ENCODE measurements around the gene HRNR. TPM values are rescaled to one million over a fixed set of nuclear protein-coding genes. Genes with fewer than 3 reads are reported as not detected.

The HRNR gene
- polyA plus RNA-seq, 1 donor from 2014 or later: not detected

GRCh38 chr1:152166966-152167365, 57.0 kb downstream of the HRNR start:
- Histone ChIP-seq H2AFZ (ENCODE audit: low read depth, low read length) (no peak overlapping the region), H3K36me3 (ENCODE audit: insufficient read depth, low read length) (no peaks in the 10 kb centered on the region), H3F3A (ENCODE audit: insufficient read depth, low read length, poor library complexity, severe bottlenecking) (no peaks in the 10 kb centered on the region), H4K20me1 (ENCODE audit: insufficient read depth) (no peaks in the 10 kb centered on the region), H3K4me3 (ENCODE audit: low read length) (no peak overlapping the region), H3K79me2 (replicated peaks; ENCODE audit: insufficient read depth, low read length) (no peaks in the 10 kb centered on the region), H3K9me3 (ENCODE audit: low read length) (no peaks in the 10 kb centered on the region), H3K4me2 (ENCODE audit: low read length) (no peak overlapping the region), H3K27ac (ENCODE audit: low read length) (no peak overlapping the region), H3K27me3 (ENCODE audit: insufficient read depth, low read depth, low read length) (no peaks in the 10 kb centered on the region), H3K9me2 (ENCODE audit: insufficient read depth, low read length) (no peaks in the 10 kb centered on the region), H3K9ac (ENCODE audit: low read length) (no peak overlapping the region)
- no peak for TF ChIP-seq MXI1 (conservative IDR thresholded peaks at IDR 0.05; ENCODE audit: poor library complexity, severe bottlenecking)
- TF ChIP-seq POLR2AphosphoS5 (IDR thresholded peaks at IDR 0.05): no peak
- no peak for TF ChIP-seq SMC3 (conservative IDR thresholded peaks at IDR 0.05; ENCODE audit: poor library complexity)
- no peak for TF ChIP-seq EP300 (conservative IDR thresholded peaks at IDR 0.05; ENCODE audit: poor library complexity, severe bottlenecking)
- TF ChIP-seq TAF1 (IDR thresholded peaks at IDR 0.05; ENCODE audit: low read depth): no peak
- no peak for TF ChIP-seq REST (IDR thresholded peaks at IDR 0.05; ENCODE audit: borderline replicate concordance)
- no peak for TF ChIP-seq EZH2 (IDR thresholded peaks at IDR 0.05; ENCODE audit: borderline replicate concordance, insufficient read depth, low read length, poor library complexity, severe bottlenecking)
- TF ChIP-seq, protein P1, sequence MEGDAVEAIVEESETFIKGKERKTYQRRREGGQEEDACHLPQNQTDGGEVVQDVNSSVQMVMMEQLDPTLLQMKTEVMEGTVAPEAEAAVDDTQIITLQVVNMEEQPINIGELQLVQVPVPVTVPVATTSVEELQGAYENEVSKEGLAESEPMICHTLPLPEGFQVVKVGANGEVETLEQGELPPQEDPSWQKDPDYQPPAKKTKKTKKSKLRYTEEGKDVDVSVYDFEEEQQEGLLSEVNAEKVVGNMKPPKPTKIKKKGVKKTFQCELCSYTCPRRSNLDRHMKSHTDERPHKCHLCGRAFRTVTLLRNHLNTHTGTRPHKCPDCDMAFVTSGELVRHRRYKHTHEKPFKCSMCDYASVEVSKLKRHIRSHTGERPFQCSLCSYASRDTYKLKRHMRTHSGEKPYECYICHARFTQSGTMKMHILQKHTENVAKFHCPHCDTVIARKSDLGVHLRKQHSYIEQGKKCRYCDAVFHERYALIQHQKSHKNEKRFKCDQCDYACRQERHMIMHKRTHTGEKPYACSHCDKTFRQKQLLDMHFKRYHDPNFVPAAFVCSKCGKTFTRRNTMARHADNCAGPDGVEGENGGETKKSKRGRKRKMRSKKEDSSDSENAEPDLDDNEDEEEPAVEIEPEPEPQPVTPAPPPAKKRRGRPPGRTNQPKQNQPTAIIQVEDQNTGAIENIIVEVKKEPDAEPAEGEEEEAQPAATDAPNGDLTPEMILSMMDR (IDR thresholded peaks at IDR 0.05; ENCODE audit: poor library complexity, severe bottlenecking): no peak
- TF ChIP-seq RAD21 (conservative IDR thresholded peaks at IDR 0.05): no peak

- H3F3A ChIP-seq (ENCODE audit: insufficient read depth, low read length, poor library complexity, severe bottlenecking): no peaks in the 10 kb centered on the region
- TF ChIP-seq REST (IDR thresholded peaks at IDR 0.05; ENCODE audit: borderline replicate concordance) (no peak), MXI1 (conservative IDR thresholded peaks at IDR 0.05; ENCODE audit: poor library complexity, severe bottlenecking) (no peak)
Measured at GRCh38 chr1:152165286-152166077, 58.5 kb downstream of the HRNR start.

More at GRCh38 chr1:152165286-152166077, 58.5 kb downstream of the HRNR start:
- Histone ChIP-seq H3K79me2 (replicated peaks; ENCODE audit: insufficient read depth, low read length) (no peaks in the 10 kb centered on the region), H2AFZ (ENCODE audit: low read depth, low read length) (no peak overlapping the region), H3K9me3 (ENCODE audit: low read length) (no peaks in the 10 kb centered on the region), H3K27ac (ENCODE audit: low read length) (no peak overlapping the region), H3K4me2 (ENCODE audit: low read length) (no peak overlapping the region), H4K20me1 (ENCODE audit: insufficient read depth) (no peaks in the 10 kb centered on the region), H3K36me3 (ENCODE audit: insufficient read depth, low read length) (no peaks in the 10 kb centered on the region), H3K9ac (ENCODE audit: low read length) (no peak overlapping the region), H3K9me2 (ENCODE audit: insufficient read depth, low read length) (no peaks in the 10 kb centered on the region), H3K27me3 (ENCODE audit: insufficient read depth, low read depth, low read length) (no peaks in the 10 kb centered on the region), H3K4me3 (ENCODE audit: low read length) (no peak overlapping the region)

Data from neural cell (in vitro differentiated cells).